MG63 (cell line): ENCODE results near the gene SP140L. TPM values are rescaled to one million over a fixed set of nuclear protein-coding genes. Genes with fewer than 3 reads are reported as not detected.
"Not testable (repeated sequence)": the region's sequence is repeated elsewhere in the genome, so short reads cannot be mapped to it uniquely, and the experiment has no call there.

Experiments used
- DNase-seq: peaks from one replicate; pipeline ENCODE4 v3.0.0-alpha.2; 2020
- H3K27me3 ChIP-seq: fragments of 250-450 bp; sonication (Bioruptor Pico); 2 replicates; pipeline ENCODE4 v1.5.1; 2020; ENCODE audit warnings: mild to moderate bottlenecking, moderate library complexity
- H3K36me3 ChIP-seq: fragments of 250-450 bp; sonication (Bioruptor Pico); 2 replicates; pipeline ENCODE4 v1.5.1; 2020; ENCODE audit warnings: mild to moderate bottlenecking, moderate library complexity
- H3K4me3 ChIP-seq: fragments of 250-450 bp; sonication (Bioruptor Pico); 2 replicates; pipeline ENCODE4 v1.5.1; 2020; ENCODE audit warnings: mild to moderate bottlenecking, moderate library complexity
- H3K9me3 ChIP-seq: fragments of 250-450 bp; sonication (Bioruptor Pico); 2 replicates; pipeline ENCODE4 v1.5.1; 2020; ENCODE audit warnings: mild to moderate bottlenecking, moderate library complexity
- total RNA-seq: library from RNA; depleted of rRNA; stranded (reverse); fragments of >200 nt; shearing (Covaris generic); gene quantifications from 2 replicates; pipeline ENCODE4 v1.2.3, GENCODE V29; 2014; ENCODE audit warnings: low replicate concordance

The SP140L gene
- total RNA-seq, 1 experiment from 2014 or later: 3.8 TPM

GRCh38 chr2:230319211-230319862 is 7.7 kb upstream of the SP140L start:
- H3K9me3 ChIP-seq: peaks cover 2% of the 10 kb centered on the region; the same call in 1 of the 2 replicates
- no peak for DNase-seq
- H3K36me3 ChIP-seq: no peaks in the 10 kb centered on the region
- H3K4me3 ChIP-seq: no peak overlapping the region
- no peaks in the 10 kb centered on the region for H3K27me3 ChIP-seq

GRCh38 chr2:230321031-230321430 is 6.0 kb upstream of the SP140L start:
- Histone ChIP-seq H3K36me3 (no peaks in the 10 kb centered on the region), H3K9me3 (peaks cover 2% of the 10 kb centered on the region; the same call in 1 of the 2 replicates)
- DNase-seq: no peak

DNA sequence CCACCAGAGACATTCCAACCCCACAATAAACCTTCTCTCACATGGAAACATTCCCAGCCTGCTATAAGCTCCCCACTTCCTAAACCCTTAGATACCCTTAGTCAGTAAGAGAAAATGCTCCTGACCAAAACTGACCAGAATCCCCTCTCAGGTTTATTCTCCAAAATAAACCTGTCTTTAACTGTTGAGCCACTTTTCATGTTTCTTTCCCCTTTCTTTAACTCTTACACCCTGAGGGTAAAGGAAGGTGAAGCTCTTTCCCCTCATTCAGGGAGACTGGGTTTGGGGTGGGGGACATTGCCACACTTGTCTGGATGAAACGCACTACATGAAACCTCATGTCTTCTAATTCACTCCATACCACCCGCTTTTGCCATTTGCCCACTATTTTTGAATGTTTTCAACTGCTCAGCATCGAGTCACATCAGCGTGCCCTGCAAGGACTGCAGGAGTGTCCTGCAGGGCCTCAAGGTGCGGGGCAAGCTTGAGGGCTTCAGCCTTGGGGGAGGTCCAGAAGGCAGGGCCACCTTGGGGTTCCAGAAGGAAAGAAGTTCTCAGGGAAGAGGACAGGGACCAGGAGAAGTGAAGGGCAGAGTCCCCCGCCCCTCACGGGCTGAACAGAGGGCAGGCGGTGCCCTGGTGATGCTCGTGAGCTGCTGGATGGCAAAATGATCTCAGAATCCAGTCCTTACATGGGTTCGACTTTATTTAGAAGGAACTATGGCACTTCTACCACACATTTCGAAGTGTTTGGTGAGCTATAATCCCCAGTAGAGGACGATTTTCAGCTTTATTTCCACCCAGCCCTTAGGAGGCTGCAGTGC is 4.2 kb upstream of the SP140L start:
- Histone ChIP-seq H3K36me3 (no peaks in the 10 kb centered on the region), H3K9me3 (peaks cover 2% of the 10 kb centered on the region; the same call in 1 of the 2 replicates), H3K27me3 (no peaks in the 10 kb centered on the region), H3K4me3 (no peak overlapping the region)
- no peak for DNase-seq

More at GRCh38 chr2:230321031-230321430, 6.0 kb upstream of the SP140L start:
- no peaks in the 10 kb centered on the region for H3K27me3 ChIP-seq
- no peak overlapping the region for H3K4me3 ChIP-seq

GRCh38 chr2:230323385-230324106 is 3.4 kb upstream of the SP140L start:
- H3K9me3 ChIP-seq: peaks cover 2% of the 10 kb centered on the region; the same call in 1 of the 2 replicates
- H3K36me3 ChIP-seq: peaks cover under 1% of the 10 kb centered on the region
- DNase-seq: no peak
- no peak overlapping the region for H3K4me3 ChIP-seq
- H3K27me3 ChIP-seq: no peaks in the 10 kb centered on the region

- Histone ChIP-seq H3K27me3 (no peaks in the 10 kb centered on the region), H3K36me3 (peaks cover 9% of the 10 kb centered on the region), H3K4me3 (no peak overlapping the region), H3K9me3 (peaks cover 2% of the 10 kb centered on the region; the same call in 1 of the 2 replicates)
- DNase-seq: no peak
These were observed 2.5 kb upstream of the SP140L start for GRCh38 chr2:230324503-230324902.

DNA sequence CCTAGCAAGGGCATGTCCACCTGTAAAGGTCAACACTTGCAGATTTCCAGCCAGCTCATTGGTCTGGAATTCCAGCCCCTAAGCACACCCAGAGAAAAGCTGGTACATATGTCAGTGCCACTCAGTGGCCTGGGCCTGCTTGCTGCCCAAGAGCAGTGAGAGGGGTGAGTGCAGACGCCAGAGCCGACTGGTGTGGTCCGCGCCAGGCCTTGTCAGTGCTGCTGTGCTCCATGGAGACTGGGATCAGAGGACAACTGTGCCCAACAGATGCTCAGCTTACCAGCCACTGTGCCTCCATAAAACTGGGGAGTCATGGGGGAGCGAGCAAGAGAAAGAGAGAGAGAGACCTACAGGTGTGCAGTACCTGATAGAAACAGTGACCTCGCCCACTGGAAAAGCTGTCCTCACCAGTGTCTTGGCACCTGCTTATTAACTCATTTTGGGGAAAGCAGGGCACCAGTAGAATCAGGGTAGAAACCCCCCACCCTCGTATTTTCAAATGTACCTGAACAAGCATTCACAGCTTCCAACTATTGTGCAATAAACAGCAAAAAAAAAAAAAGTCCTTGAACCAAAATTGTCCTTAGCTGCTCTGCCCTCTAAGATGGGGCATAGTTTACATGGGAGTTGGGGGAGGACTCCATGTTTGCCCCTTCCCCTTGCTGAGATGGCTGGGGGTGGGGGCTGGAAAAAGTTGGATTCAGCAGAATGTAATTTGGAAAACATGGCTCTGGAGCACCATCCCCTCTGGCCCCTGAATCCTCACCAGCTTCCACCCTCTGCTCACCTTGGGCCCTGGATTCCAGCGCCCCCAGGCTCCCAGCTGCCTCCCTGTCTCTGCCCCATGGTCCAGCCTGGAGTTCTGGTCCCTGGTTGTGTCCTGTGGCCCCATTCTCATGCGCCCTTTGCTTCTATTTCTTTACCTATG is 1.4 kb upstream of the SP140L start:
- no peak overlapping the region for H3K4me3 ChIP-seq
- H3K9me3 ChIP-seq: peaks cover 2% of the 10 kb centered on the region; the same call in 1 of the 2 replicates

GRCh38 chr2:230327418-230328154 is 593 bp downstream of the SP140L start:
- no peaks in the 10 kb centered on the region for H3K9me3 ChIP-seq
- no peak for DNase-seq
- H3K4me3 ChIP-seq: peak overlapping the region; percentile 54
- H3K27me3 ChIP-seq: no peaks in the 10 kb centered on the region
- peaks cover 26% of the 10 kb centered on the region for H3K36me3 ChIP-seq

More for the DNA sequence above, 1.4 kb upstream of the SP140L start:
- no peak for DNase-seq
- Histone ChIP-seq H3K36me3 (peaks cover 18% of the 10 kb centered on the region), H3K27me3 (no peaks in the 10 kb centered on the region)

DNA sequence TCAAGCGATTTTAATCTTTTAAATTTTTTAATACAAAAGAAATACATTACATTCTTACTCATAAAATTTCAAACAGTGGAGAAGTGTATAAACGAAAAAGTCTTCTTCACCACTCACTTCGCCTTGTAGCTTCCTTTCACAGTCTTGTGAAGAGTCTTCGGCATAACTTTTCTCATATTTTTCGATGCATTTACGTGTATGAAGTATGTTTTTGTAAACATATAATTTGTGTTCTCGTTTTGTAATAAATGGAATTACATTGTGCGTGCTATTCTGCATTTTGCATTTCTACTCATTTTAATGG is 1.1 kb downstream of the SP140L start:
- Histone ChIP-seq H3K36me3 (peaks cover 28% of the 10 kb centered on the region), H3K9me3 (no peaks in the 10 kb centered on the region), H3K4me3 (peak overlapping the region; percentile 54), H3K27me3 (no peaks in the 10 kb centered on the region)
- no peak for DNase-seq

DNA sequence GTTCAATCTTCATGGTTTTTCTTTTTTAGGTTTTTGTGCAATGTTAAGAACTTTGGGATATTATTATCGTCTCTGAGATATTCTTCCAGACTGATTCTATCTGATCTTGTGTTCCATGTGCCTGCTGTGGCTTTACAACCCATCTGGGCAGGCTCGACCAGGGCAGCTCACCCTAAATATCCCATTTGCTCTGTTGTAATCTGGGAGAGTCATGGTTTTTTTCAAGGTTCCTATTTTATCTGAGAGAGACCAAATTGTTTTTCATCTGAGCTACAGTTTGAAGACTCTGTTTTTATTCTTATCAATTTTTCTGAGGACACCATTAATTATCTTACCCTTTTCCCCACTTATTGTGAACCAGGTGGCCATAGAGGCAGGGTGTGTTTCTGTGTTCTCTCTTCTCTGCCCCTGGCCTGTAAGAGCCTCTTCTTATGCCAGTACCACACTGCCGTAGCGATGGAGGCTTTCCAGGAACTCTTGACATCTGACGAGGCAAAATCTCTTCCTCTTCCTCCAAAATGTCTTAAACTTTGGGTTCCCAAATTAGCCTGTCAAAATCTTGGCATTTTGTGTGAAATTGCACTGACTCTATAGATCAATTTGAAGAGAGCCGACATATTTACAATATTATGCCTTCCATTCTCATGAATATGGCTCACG is 3.1 kb downstream of the SP140L start:
- no peaks in the 10 kb centered on the region; the same call in 1 of the 2 replicates for H3K27me3 ChIP-seq
- H3K4me3 ChIP-seq: no peak overlapping the region
- H3K36me3 ChIP-seq: peaks cover 39% of the 10 kb centered on the region
- H3K9me3 ChIP-seq: no peaks in the 10 kb centered on the region
- DNase-seq: no peak

- Histone ChIP-seq H3K4me3 (no peak overlapping the region), H3K27me3 (no peaks in the 10 kb centered on the region; the same call in 1 of the 2 replicates), H3K36me3 (peaks cover 40% of the 10 kb centered on the region), H3K9me3 (no peaks in the 10 kb centered on the region)
- DNase-seq: no peak
These were observed 3.7 kb downstream of the SP140L start for GRCh38 chr2:230330725-230331124.

GRCh38 chr2:230335461-230335863 is 8.5 kb downstream of the SP140L start:
- H3K27me3 ChIP-seq: no peaks in the 10 kb centered on the region; the same call in 1 of the 2 replicates
- peaks cover 40% of the 10 kb centered on the region for H3K36me3 ChIP-seq
- peaks cover 4% of the 10 kb centered on the region; the same call in 1 of the 2 replicates for H3K9me3 ChIP-seq
- no peak for DNase-seq
- no peak overlapping the region for H3K4me3 ChIP-seq

GRCh38 chr2:230335864-230336506 is 9.0 kb downstream of the SP140L start:
- no peak overlapping the region for H3K4me3 ChIP-seq
- H3K27me3 ChIP-seq: no peaks in the 10 kb centered on the region; the same call in 1 of the 2 replicates
- DNase-seq: no peak

DNA sequence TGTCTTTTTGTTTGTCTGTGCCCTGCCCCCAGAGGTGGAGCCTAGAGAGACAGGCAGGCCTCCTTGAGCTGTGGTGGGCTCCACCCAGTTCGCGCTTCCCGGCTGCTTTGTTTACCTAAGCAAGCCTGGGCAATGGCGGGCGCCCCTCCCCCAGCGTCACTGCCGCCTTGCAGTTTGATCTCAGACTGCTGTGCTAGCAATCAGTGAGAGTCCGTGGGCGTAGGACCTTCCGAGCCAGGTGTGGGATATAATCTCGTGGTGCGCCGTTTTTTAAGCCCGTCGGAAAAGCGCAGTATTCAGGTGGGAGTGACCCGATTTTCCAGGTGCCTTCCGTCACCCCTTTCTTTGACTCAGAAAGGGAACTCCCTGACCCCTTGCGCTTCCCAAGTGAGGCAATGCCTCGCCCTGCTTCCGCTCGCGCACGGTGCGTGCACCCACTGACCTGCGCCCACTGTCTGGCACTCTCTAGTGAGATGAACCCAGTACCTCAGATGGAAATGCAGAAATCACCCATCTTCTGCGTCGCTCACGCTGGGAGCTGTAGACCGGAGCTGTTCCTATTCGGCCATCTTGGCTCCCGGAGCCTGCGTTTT is 15.0 kb downstream of the SP140L start:
- Histone ChIP-seq H3K36me3 (peaks cover 16% of the 10 kb centered on the region), H3K9me3 (peaks cover 20% of the 10 kb centered on the region)
- H3K27me3 ChIP-seq, DNase-seq, H3K4me3 ChIP-seq: not testable (repeated sequence)

More at GRCh38 chr2:230335864-230336506, 9.0 kb downstream of the SP140L start:
- Histone ChIP-seq H3K36me3 (peaks cover 36% of the 10 kb centered on the region), H3K9me3 (peaks cover 4% of the 10 kb centered on the region; the same call in 1 of the 2 replicates)

GRCh38 chr2:230343041-230343624 is 16.1 kb downstream of the SP140L start:
- H3K27me3 ChIP-seq, DNase-seq, H3K4me3 ChIP-seq: not testable (repeated sequence)
- peaks cover 12% of the 10 kb centered on the region for H3K36me3 ChIP-seq
- peaks cover 20% of the 10 kb centered on the region for H3K9me3 ChIP-seq
